ENCODE measurements around the gene MT3.
"Not testable (repeated sequence)": the region's sequence is repeated elsewhere in the genome, so short reads cannot be mapped to it uniquely, and the experiment has no call there.

- TF ChIP-seq, protein P1, sequence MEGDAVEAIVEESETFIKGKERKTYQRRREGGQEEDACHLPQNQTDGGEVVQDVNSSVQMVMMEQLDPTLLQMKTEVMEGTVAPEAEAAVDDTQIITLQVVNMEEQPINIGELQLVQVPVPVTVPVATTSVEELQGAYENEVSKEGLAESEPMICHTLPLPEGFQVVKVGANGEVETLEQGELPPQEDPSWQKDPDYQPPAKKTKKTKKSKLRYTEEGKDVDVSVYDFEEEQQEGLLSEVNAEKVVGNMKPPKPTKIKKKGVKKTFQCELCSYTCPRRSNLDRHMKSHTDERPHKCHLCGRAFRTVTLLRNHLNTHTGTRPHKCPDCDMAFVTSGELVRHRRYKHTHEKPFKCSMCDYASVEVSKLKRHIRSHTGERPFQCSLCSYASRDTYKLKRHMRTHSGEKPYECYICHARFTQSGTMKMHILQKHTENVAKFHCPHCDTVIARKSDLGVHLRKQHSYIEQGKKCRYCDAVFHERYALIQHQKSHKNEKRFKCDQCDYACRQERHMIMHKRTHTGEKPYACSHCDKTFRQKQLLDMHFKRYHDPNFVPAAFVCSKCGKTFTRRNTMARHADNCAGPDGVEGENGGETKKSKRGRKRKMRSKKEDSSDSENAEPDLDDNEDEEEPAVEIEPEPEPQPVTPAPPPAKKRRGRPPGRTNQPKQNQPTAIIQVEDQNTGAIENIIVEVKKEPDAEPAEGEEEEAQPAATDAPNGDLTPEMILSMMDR (IDR thresholded peaks at IDR 0.05) = not testable (repeated sequence)
- TF ChIP-seq POLR2A (IDR thresholded peaks at IDR 0.05) = not testable (repeated sequence)
Observed at GRCh38 chr16:56621665-56622445, 32.5 kb downstream of the MT3 start.
